Measurements from ENCODE around the gene MPO. TPM values are rescaled to one million over a fixed set of nuclear protein-coding genes. Genes with fewer than 3 reads are reported as not detected.

MPO gene
- total and polyA plus RNA-seq, 10 of the 15 experiments (the other 5 are each of a cell fraction or from before 2014, with no cell fraction given), result 0.06 to 0.49 (median 0.14) TPM

DNA sequence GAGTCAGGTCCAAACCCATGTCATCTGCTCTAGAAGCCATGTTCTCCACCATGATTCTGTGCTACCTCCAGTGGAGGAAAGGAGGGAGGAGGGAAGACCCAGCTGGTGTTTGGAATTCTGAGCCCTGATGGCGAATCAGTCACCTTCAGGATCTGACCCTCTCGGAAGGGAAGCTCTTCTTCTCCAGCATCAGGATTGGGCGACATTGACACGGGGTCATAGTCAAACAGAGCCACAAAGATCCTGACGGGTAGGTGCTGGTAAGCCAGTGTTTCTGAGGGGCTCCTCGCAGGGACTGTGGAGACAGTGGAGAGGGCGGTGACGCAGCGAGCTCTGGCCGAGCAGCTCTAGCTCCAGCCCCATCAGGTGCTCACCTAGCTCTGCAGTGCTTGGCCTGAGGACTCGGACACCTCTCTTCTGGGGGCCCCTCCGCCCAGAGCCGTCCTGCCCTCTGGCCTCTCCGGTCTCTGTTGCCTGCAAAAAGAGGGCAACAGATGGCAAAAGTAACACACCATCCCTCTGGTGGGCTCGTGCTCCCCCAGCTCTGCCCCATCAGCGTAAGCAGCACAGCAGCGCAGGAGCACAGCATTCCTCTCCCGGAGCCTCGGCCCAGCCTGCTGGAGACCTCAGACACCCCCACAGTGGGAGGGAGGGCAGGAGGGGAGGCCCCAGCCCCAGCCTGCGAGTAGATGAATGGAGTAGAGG is 26.9 kb upstream of the MPO start:
- no peak overlapping the region for H3K27ac ChIP-seq (ENCODE audit: control insufficient read depth, insufficient read depth)
- intact Hi-C loops (cut with micrococcal nuclease; ENCODE audit: unreplicated experiment), result no loop called here
- no peak overlapping the region for H3K4me3 ChIP-seq
- ChIA-PET RAD21 (ENCODE audit: unreplicated experiment) (interaction anchor here (1.4 to 1.5 kb wide), 2 partner anchors 10 to 37 kb away, joined by 4 read pairs; no protein-coding TSS in a partner anchor), POLR2A (no interaction called here), CTCF (interaction anchor here (0.8 to 7.1 kb wide), 4 partner anchors 8 to 121 kb away, joined by 3 to 56 read pairs (median 5); partner anchors contain the start of gene RNF43), SMC1A (ENCODE audit: uncharacterized antibody, unreplicated experiment) (interaction anchor here (0.8 to 1.4 kb wide), 4 partner anchors 16 to 144 kb away, joined by 3 to 5 read pairs (median 3); no protein-coding TSS in a partner anchor)
- H3K4me2 ChIP-seq (ENCODE audit: control insufficient read depth, insufficient read depth), result no peak overlapping the region
- ATAC-seq (no peak), DNase-seq (ENCODE audit: low read depth, low spot score) (no peak), FAIRE-seq (no peak)
- WGBS (ENCODE audit: insufficient coverage, insufficient replicate concordance, low lambda C conversion rate, missing lambda C conversion rate), result 71% methylated on average over 20 of the region's 20 CpGs
- H2AFZ ChIP-seq (ENCODE audit: control insufficient read depth, low read depth, low read length), result no peak overlapping the region
- no peak overlapping the region for H3K9ac ChIP-seq (ENCODE audit: control insufficient read depth, insufficient read depth, low read length)
- H3K9me3 ChIP-seq (replicated peaks; ENCODE audit: control insufficient read depth, insufficient read depth, low read length), result no peaks in the 10 kb centered on the region
- no peaks in the 10 kb centered on the region for H4K20me1 ChIP-seq (ENCODE audit: control insufficient read depth, insufficient read depth)
- no peak for TF ChIP-seq ZNF622 (IDR thresholded peaks at IDR 0.05)
- TF ChIP-seq MTA3 (IDR thresholded peaks at IDR 0.05; ENCODE audit: borderline replicate concordance, low read length), result no peak
- peak; percentile 23; the same call in 1 of the 2 replicates for TF ChIP-seq POLR2A (IDR thresholded peaks at IDR 0.05; ENCODE audit: low read depth, low read length)
- TF ChIP-seq ZZZ3 (IDR thresholded peaks at IDR 0.05; ENCODE audit: control insufficient read depth, insufficient read length, low read depth), result no peak
- no TSS peak for BruUV-seq (replicated peaks)
- no peaks in the 10 kb centered on the region for H3K27me3 ChIP-seq (replicated peaks in 1 of 2; ENCODE audit: control insufficient read depth in 2 of 2, insufficient read depth in 2 of 2, low read length in 1 of 2)
- in situ Hi-C loops (cut with MboI), result no loop called here
- no peaks in the 10 kb centered on the region for H3K79me2 ChIP-seq (ENCODE audit: control insufficient read depth, insufficient read depth, low read length)
- H3K36me3 ChIP-seq (ENCODE audit: control insufficient read depth in 2 of 2, insufficient read depth in 2 of 2, low read length in 1 of 2), result 0 out of 4 replicates have a peak, but pooled peaks cover 0 to 1% of the 10 kb centered on the region in 2 experiments
- H3K4me1 ChIP-seq (ENCODE audit: control insufficient read depth, insufficient read depth, low read length), result no peaks in the 10 kb centered on the region

DNA sequence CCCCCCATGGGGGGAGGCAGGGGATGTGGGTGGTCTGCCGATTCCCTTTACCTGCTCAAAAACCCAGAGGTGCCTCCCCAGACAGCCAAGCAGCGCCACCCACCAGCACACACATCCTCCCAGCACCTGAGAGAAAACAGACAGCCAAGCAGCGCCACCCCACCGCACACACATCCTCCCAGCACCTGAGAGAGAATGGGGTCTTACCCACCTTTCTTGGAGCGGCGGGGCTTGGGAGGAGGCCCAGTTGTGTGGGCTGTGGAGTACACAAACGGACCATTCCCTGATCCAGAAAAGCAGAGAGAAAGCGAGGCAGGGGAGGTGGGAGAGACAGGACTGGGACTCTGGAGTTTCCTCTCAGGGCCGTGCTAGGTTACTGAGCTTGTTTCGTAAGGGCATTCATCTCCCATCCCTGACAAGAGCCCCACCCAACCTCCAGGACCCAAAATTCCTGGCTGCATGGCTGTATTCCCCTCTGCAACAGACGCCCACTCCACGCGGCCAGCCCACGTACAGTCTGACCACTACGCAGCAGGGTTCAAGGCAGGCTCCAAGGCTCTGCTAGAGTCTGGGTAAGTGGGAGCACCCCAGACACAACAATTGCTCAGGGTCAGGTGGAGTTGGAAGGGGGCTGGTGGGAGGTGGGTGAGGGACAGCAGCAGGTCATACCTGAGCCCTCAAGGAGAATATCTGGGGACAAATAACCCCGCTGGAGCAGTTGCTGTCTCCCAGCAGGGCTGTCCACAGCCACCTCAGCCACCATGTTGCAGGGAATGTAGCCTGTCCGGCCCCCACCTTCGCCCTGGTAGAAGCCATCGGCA is 25.6 kb upstream of the MPO start:
- Histone ChIP-seq H2AFZ (ENCODE audit: control insufficient read depth, low read depth, low read length) (no peak overlapping the region), H3K4me1 (ENCODE audit: control insufficient read depth, insufficient read depth, low read length) (no peaks in the 10 kb centered on the region), H3K4me3 (no peak overlapping the region), H3K9me3 (replicated peaks; ENCODE audit: control insufficient read depth, insufficient read depth, low read length) (no peaks in the 10 kb centered on the region), H3K36me3 (ENCODE audit: control insufficient read depth in 2 of 2, insufficient read depth in 2 of 2, low read length in 1 of 2) (0 out of 4 replicates have a peak, but pooled peaks cover 0 to 1% of the 10 kb centered on the region in 2 experiments), H4K20me1 (ENCODE audit: control insufficient read depth, insufficient read depth) (no peaks in the 10 kb centered on the region), H3K27me3 (replicated peaks in 1 of 2; ENCODE audit: control insufficient read depth in 2 of 2, insufficient read depth in 2 of 2, low read length in 1 of 2) (no peaks in the 10 kb centered on the region), H3K4me2 (ENCODE audit: control insufficient read depth, insufficient read depth) (no peak overlapping the region), H3K79me2 (ENCODE audit: control insufficient read depth, insufficient read depth, low read length) (no peaks in the 10 kb centered on the region), H3K27ac (ENCODE audit: control insufficient read depth, insufficient read depth) (no peak overlapping the region), H3K9ac (ENCODE audit: control insufficient read depth, insufficient read depth, low read length) (no peak overlapping the region)
- 64% methylated on average over 18 of the region's 19 CpGs for WGBS (ENCODE audit: insufficient coverage, insufficient replicate concordance, low lambda C conversion rate, missing lambda C conversion rate)
- no TSS peak for BruUV-seq (replicated peaks)
- TF ChIP-seq IKZF2 (IDR thresholded peaks at IDR 0.05) (no peak), EGR1 (IDR thresholded peaks at IDR 0.05; ENCODE audit: borderline replicate concordance in 1 of 2, low read depth in 2 of 2, low read length in 2 of 2) (no peak), NFXL1 (IDR thresholded peaks at IDR 0.05; ENCODE audit: borderline replicate concordance) (no peak), TCF12 (IDR thresholded peaks at IDR 0.05; ENCODE audit: low read depth, low read length) (no peak), POLR2A (IDR thresholded peaks at IDR 0.05; ENCODE audit: low read depth, low read length) (no peak), ZNF24 (IDR thresholded peaks at IDR 0.05) (no peak), CHD2 (IDR thresholded peaks at IDR 0.05; ENCODE audit: borderline replicate concordance, low read depth, low read length) (no peak), ZNF384 (IDR thresholded peaks at IDR 0.05; ENCODE audit: borderline replicate concordance, low read depth, low read length) (no peak)
- TF ChIP-seq, protein P1, sequence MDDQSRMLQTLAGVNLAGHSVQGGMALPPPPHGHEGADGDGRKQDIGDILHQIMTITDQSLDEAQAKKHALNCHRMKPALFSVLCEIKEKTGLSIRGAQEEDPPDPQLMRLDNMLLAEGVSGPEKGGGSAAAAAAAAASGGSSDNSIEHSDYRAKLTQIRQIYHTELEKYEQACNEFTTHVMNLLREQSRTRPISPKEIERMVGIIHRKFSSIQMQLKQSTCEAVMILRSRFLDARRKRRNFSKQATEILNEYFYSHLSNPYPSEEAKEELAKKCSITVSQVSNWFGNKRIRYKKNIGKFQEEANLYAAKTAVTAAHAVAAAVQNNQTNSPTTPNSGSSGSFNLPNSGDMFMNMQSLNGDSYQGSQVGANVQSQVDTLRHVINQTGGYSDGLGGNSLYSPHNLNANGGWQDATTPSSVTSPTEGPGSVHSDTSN (IDR thresholded peaks at IDR 0.05; ENCODE audit: insufficient replicate concordance, low read depth, low read length), result no peak
- ATAC-seq, result no peak
- intact Hi-C loops (cut with micrococcal nuclease; ENCODE audit: unreplicated experiment) (no loop called here), in situ Hi-C loops (cut with MboI) (no loop called here)
- ChIA-PET RAD21 (ENCODE audit: unreplicated experiment) (interaction anchor here (1.2 to 3.0 kb wide), 2 partner anchors 11 to 31 kb away, joined by 3 to 12 read pairs; no protein-coding TSS in a partner anchor), SMC1A (ENCODE audit: uncharacterized antibody, unreplicated experiment) (interaction anchor here (2.8 kb wide), 1 partner anchor 38 kb away, joined by 13 read pairs; no protein-coding TSS in a partner anchor), POLR2A (interaction anchor here (0.7 kb wide), 1 partner anchor 11 kb away, joined by 3 read pairs; no protein-coding TSS in a partner anchor), CTCF (interaction anchor here (0.6 to 7.1 kb wide), 5 partner anchors 9 to 127 kb away, joined by 3 to 56 read pairs (median 14); no protein-coding TSS in a partner anchor)
- FAIRE-seq, result no peak
- no peak for DNase-seq (ENCODE audit: low read depth, low spot score)

Data from GM12878 (cell line).